8988T (cell line): ENCODE results near the gene HTR3B.
"Not testable (repeated sequence)": the region's sequence is repeated elsewhere in the genome, so short reads cannot be mapped to it uniquely, and the experiment has no call there.

Experiments used
- DNase-seq: peaks from one replicate; pipeline ENCODE4 v3.0.0; 2011

The HTR3B gene

DNA sequence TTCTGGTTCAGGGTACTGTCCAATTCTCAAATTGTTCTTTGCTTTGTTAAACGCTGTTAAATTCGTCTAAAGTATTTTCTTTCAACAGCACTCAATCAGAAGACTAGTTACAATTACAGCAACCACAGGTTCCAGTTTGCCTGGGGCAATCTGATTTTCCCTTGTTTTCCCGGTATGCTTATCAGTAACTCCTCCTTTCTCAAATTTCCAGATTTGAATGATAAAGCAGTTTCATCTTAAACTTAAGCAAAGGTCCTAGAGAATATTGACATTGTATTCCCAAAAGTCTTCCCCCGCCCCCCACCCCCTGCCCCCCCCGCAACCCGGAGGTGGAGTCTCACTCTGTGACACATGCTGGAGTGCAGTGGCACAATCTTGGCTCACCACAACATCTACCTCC lies 18.7 kb upstream of the HTR3B start:
- DNase-seq = no peak

GRCh38 chr11:113888848-113889247 lies 15.7 kb upstream of the HTR3B start:
- no peak for DNase-seq

- DNase-seq = no peak
Observed at GRCh38 chr11:113894421-113894996, 10.1 kb upstream of the HTR3B start.

DNA sequence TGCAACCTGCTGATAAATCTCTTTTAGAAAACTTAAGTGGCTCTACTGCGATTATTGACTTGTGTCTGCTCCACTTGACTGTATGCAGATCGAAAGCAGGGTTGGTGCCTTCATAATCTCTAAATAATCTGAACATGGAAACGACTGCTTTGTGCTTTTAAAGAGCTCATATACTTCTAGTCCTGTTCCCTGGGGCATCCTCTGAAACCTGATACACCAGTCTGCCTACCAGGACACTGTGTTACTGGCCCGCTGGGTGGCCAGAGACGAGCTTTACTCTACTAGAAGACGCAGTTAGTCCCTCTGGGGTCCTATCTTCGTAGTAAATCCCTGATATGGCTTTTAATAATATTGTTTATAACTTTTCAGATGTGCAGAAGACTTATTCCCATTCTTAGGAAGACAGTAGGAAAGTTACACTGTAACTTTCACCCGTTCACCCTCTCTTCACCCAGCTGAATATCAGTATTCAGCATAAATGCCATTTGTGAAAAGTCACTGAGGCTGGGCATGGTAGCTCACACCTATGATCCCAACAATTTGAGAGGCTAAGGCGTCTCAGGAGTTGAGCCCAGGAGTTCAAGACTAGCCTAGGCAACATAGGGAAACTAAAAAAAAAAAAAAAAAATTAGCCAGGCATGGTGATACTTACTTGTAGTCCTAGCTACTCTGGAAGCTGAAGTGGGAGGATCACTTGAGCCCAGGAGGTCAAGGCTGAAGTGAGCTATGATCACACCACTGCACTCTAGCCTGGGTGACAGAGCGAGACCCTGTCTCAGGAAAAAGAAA lies 9.0 kb upstream of the HTR3B start:
- no peak for DNase-seq

DNA sequence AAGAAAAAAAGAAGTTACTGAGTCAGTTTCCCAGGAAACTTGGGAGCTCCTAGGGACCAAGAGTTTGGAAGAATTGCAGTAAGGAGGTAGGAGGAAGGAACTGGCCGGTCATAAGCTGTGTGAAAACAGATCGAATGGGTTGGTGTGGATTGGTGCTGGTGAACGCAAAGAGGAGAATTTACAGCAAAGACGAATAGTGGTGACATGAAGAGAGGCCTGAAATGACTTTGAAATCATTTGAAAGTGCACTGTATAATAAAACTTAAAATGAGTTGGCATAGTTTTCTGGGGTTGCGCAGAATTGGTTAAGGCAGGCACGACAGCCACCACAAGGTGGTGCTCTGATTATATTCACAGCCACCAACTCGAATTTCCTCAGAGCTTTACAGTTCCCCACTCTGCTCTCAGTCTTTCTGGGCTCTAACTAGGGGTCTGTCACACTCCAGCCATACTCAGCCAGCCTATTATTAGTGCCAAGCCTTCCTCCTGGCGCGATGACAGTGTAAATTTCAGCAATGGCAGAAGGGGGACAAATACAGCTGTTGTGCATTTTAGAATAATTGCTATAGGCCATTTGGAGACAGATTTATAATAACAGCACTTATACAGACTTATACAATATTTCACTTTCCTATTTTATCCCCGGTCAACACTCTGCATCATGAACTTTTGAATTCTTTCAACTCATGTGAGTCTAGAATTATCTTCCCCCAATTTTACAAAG lies 8.3 kb upstream of the HTR3B start:
- DNase-seq = no peak

DNA sequence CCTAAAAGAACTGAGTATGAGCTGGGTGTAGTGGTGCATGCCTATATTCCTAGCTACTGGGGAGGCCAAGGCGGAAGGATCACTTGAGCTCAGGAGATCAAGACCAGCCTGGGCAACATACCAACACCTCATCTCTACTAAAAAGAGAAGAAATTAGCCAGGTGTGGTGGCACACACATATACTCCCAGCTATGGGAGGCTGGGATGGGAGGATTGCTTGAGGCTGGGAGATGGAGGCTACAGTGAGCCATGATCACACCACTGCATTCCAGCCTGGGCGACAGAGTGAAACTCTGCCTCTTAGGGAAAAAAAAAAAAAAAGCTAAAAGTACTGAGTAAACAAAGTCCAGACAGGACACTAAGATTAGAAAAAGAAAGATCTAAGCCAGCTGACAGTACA lies 3.5 kb upstream of the HTR3B start:
- no peak for DNase-seq

- DNase-seq = no peak
Observed at GRCh38 chr11:113906038-113906437, 1.4 kb downstream of the HTR3B start.

DNA sequence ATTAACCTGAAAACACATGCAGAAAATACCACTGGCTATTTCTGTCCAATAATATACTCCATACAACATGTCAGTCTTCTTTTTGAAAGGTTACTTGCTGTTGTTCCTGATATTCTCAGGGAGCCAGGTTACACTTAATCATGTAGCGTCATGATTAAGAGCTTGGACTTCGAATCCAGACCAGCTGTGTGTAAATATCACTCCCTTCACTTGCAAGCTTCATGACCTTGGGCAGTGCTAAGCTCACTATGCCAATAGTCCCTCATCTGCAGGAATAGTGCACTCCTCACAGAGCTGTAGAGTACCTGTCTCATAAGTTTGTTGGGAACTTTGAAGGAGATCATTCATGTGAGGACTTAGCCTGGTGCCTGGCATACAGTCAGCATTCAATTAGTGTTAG lies 1.9 kb downstream of the HTR3B start:
- no peak for DNase-seq

DNA sequence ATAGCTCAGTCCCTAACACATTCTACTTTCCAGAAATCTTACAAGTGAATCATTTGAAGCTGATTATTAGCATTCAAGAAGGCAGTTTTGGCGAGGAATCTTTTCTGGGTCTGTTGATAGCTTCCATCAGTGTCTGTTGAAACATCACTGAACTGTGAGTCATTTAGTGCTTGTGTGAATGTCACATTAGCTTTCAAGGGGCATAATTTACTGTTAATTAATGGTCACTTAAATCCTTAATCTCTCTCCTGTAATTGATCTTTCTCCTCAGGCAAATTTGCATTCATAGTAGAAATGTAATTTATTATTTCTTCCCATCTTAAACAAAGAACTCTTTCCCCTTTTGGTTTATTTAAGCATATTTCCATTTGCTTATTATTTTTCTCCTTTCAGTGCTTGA lies 2.6 kb downstream of the HTR3B start:
- no peak for DNase-seq

DNA sequence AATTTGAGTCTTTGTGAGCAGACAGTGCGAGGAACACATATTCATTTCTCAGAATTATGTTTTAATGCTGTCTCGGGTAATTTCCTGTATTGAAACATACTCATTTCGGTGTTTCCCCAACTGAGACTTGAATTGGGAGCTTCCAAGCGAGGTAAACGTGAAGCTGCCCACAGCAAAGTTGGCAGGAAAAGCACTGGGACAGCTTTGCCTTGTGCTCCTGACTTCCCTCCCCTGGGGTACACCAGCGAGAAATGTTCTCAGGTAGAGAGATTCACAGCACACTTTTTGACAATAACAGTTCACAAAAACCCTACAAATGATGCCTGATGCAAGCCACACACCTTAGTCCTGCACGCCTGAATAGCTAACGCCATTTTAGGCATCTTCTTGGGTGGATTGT lies 3.1 kb downstream of the HTR3B start:
- DNase-seq = no peak

GRCh38 chr11:113908098-113908497 lies 3.5 kb downstream of the HTR3B start:
- DNase-seq = no peak

DNA sequence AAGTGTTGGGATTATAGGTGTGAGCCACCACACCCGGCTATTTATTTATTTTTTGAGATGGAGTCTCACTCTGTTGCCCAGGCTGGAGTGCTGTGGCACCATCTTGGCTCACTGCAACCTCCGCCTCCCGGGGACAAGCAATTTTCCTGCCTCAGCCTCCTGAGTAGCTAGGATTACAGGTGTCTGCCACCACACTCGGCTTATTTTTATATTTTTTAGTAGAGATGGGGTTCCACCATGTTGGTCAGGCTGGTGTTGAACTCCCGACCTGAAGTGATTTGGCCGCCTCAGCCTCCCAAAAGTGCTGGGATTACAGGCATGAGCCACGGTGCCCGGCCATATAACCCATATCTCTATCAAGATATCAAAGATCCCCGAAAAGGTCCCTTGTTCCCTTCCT lies 6.9 kb downstream of the HTR3B start:
- not testable (repeated sequence) for DNase-seq

DNA sequence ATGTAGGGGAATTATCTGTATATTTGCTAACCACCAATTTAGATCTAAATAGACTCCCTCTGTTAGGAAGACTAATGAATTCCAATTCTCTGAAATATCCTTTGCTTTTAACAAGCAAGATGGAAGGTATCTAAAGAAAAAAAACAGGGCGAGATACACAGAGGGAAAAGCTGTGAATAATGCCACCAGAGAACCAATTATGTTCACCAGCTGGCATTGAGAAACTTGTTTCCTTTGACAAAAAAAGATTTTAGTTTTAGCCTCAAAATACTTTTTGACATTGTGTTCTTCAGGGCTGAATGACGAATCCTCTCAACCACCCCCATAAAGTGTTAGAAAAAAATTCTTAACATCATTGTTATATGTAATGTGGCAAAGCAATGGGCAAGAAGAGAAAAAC lies 19.0 kb downstream of the HTR3B start:
- no peak for DNase-seq

GRCh38 chr11:113926273-113927197 lies 21.9 kb downstream of the HTR3B start:
- DNase-seq = no peak

DNA sequence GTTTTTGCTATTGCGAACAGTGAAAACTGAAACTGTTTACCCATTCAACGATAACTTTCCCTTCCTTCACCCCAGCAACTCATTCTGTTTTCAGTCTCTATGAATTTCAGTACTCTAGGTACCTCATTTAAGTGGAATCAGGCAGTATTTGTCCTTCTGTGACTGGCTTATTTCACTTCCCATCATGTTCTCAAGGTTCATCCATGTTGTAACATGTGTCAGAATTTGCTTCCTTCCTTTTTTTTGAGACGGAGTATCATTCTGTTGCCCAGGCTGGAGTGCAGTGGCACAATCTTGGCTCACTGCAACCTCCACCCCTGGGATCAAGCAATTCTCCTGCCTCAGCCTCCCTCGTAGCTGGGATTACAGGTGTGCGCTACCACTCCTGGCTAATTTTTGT lies 23.7 kb downstream of the HTR3B start:
- DNase-seq = no peak

DNA sequence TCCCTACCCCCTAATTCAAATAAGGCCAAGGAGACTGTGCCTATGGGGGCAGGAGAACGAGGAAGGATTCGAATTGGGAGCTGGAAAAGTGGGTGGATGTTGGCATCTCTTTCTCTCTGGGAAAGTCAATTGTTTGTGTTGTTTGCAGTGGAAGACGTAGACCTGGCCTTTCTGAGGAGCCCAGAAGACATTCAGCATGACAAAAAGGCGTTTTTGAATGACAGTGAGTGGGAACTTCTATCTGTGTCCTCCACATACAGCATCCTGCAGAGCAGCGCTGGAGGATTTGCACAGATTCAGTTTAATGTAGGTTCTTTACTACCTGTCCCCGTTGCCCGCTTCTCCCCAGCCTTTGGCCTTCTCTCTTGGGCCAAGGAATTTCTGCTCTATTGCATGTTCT lies 28.2 kb downstream of the HTR3B start:
- DNase-seq = no peak

DNA sequence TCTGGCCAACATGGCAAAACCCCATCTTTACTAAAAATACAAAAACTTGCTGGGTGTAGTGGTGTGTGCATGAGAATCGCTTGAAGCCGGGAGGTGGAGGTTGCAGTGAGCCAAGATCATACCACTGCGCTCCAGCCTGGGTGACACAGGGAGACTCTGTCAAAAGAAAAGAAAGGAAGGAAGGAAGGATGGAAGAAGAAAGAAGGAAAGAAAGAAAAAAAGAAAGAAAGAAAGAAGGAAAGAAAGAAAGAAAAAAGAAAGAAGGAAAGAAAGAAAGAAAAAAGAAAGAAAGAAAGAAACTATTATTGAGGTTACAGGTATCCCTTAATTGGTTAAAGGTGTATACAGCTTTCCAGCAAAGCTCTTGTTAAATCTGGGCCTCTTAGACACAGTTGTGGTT lies 29.6 kb downstream of the HTR3B start:
- not testable (repeated sequence) for DNase-seq

DNA sequence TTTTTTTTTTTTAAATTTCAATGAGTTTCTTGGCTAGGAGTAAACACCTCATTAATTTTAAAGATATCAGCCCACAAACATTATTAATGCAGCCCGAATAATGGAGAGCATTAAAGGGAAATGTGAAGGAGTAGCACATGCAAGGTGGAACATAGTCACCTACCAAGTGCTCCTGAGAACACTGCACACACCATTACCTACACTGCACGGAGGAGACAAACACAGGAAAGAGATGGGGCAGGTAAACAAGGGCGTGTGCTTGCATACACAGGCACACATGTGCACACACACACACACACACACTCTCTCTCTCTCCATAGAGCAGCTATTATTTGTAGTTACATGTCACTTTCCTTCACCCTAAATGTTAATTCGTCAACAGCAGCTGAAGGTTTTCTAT lies 30.2 kb downstream of the HTR3B start:
- no peak for DNase-seq

DNA sequence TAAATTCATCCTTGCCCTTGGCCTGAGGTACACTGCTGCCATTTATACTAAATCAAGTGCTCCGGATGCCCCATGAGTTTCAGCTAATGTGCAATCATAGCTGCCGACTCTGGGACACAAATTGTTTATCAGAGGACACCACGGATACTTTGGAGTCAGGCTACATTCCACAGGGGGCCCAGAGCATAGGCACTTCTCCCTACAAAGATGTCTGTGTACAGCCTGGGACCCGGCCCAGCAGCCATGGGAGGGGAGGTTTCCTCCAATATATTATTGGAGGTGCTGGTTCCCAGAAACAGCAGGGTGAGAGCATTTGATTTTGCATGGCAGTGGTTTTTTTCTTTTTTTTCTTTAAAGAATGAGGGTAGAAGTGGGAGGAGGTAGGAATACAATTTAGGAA lies 31.3 kb downstream of the HTR3B start:
- DNase-seq = no peak

GRCh38 chr11:113937918-113938317 lies 33.3 kb downstream of the HTR3B start:
- DNase-seq = no peak

GRCh38 chr11:113942256-113942655 lies 37.7 kb downstream of the HTR3B start:
- no peak for DNase-seq

- DNase-seq = not testable (repeated sequence)
Observed at GRCh38 chr11:113946162-113946561, 41.6 kb downstream of the HTR3B start.

DNA sequence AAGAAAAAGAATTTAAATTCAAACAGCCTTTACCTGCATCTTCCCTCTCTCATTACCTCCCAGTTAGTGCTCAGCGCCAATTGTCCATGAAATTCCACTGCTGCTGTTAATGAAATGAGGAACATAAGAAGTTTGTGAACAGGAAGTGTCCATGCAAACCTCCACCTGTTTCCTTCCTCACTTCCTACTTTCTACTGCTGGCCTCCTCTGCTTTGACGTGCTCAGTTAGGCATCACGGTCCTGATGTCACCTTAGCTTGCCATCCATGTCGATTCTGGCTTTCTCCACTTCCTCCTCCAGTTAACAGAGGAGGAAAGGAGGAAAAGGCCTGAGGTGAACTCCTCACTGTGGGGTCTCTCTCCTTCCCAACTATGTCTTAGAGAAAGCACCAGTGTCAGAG lies 43.4 kb downstream of the HTR3B start:
- no peak for DNase-seq
